H9 (cell line): Measurements from ENCODE around the gene CTF1. TPM values are rescaled to one million over a fixed set of nuclear protein-coding genes. Genes with fewer than 3 reads are reported as not detected.

Experiments used
- DNase-seq: peaks from one replicate; pipeline ENCODE4 v3.0.0-alpha.2; 2017
- H2AFZ ChIP-seq: one replicate; pipeline ENCODE4 v1.6.1; 2013; ENCODE audit warnings: mild to moderate bottlenecking, low read length, control low read depth, moderate library complexity
- H2AK5ac ChIP-seq: 2 replicates; pipeline ENCODE4 v1.6.1; 2013; ENCODE audit warnings: low read length, control low read depth, mixed read lengths; ENCODE audit not compliant: insufficient read length
- H2BK120ac ChIP-seq: one replicate; pipeline ENCODE4 v1.6.1; 2013; ENCODE audit warnings: low read depth, mild to moderate bottlenecking, low read length, control low read depth, inconsistent platforms; ENCODE audit not compliant: poor library complexity, severe bottlenecking
- H2BK12ac ChIP-seq: 2 replicates; pipeline ENCODE4 v1.6.1; 2013; ENCODE audit warnings: low read length, control low read depth, mixed read lengths, low read depth; ENCODE audit not compliant: insufficient read length
- H2BK15ac ChIP-seq: 2 replicates; pipeline ENCODE4 v1.6.1; 2013; ENCODE audit warnings: low read depth, low read length, control low read depth
- H2BK20ac ChIP-seq: one replicate; pipeline ENCODE4 v1.6.1; 2013; ENCODE audit warnings: low read depth, mild to moderate bottlenecking, low read length, control low read depth, inconsistent platforms; ENCODE audit not compliant: poor library complexity, severe bottlenecking
- H2BK5ac ChIP-seq: 2 replicates; pipeline ENCODE4 v1.6.1; 2013; ENCODE audit warnings: low read length, control low read depth, mixed read lengths; ENCODE audit not compliant: insufficient read length
- H3K14ac ChIP-seq: 2 replicates; pipeline ENCODE4 v1.6.1; 2013; ENCODE audit warnings: low read length, control low read depth; ENCODE audit not compliant: insufficient read depth
- H3K18ac ChIP-seq: 2 replicates; pipeline ENCODE4 v1.6.1; 2013; ENCODE audit warnings: low read depth, mild to moderate bottlenecking, mixed read lengths, low read length, control low read depth; ENCODE audit not compliant: insufficient read length
- H3K23ac ChIP-seq: 2 replicates; pipeline ENCODE4 v1.6.1; 2013; ENCODE audit warnings: low read length, control low read depth, mixed read lengths, low read depth; ENCODE audit not compliant: insufficient read length
- H3K23me2 ChIP-seq: 2 replicates; pipeline ENCODE4 v1.6.1; 2013; ENCODE audit warnings: low read depth, mild to moderate bottlenecking, mixed read lengths, low read length, control low read depth; ENCODE audit not compliant: insufficient read length, poor library complexity, severe bottlenecking
- H3K27ac ChIP-seq: 2 replicates; pipeline ENCODE4 v1.5.1; 2013; ENCODE audit warnings: low read length, control low read depth, mixed read lengths, low read depth; ENCODE audit not compliant: insufficient read length
- H3K27me3 ChIP-seq: 2 replicates; pipeline ENCODE4 v1.6.1; 2013; ENCODE audit warnings: low read length, control low read depth, inconsistent platforms; ENCODE audit not compliant: insufficient read depth
- H3K4ac ChIP-seq: 2 replicates; pipeline ENCODE4 v1.6.1; 2013; ENCODE audit warnings: low read depth, mild to moderate bottlenecking, control low read depth, inconsistent platforms, low read length, moderate library complexity
- H3K4me1 ChIP-seq: 2 replicates; pipeline ENCODE4 v1.6.1; 2013; ENCODE audit warnings: low read length, control low read depth, inconsistent platforms; ENCODE audit not compliant: insufficient read depth
- H3K4me2 ChIP-seq: 2 replicates; pipeline ENCODE4 v1.6.1; 2013; ENCODE audit warnings: low read length, control low read depth, mixed read lengths; ENCODE audit not compliant: insufficient read length, insufficient read depth
- H3K56ac ChIP-seq: 2 replicates; pipeline ENCODE4 v1.6.1; 2013; ENCODE audit warnings: low read depth, mild to moderate bottlenecking, mixed read lengths, low read length, control low read depth; ENCODE audit not compliant: insufficient read length
- H3K79me1 ChIP-seq: 2 replicates; pipeline ENCODE4 v1.6.1; 2013; ENCODE audit warnings: low read depth, mild to moderate bottlenecking, moderate library complexity, low read length, control low read depth, inconsistent platforms; ENCODE audit not compliant: insufficient read depth, poor library complexity, severe bottlenecking
- H3K79me2 ChIP-seq: 2 replicates; pipeline ENCODE4 v1.6.1; 2013; ENCODE audit warnings: low read length, control low read depth, inconsistent platforms; ENCODE audit not compliant: insufficient read depth
- H3K9ac ChIP-seq: 2 replicates; pipeline ENCODE4 v1.6.1; 2013; ENCODE audit warnings: low read length, control low read depth, mixed read lengths; ENCODE audit not compliant: insufficient read length; ENCODE audit errors: extremely low read depth
- H3K9me3 ChIP-seq: one replicate; pipeline ENCODE4 v1.6.1; 2013; ENCODE audit warnings: low read depth, low read length, inconsistent platforms; ENCODE audit not compliant: control insufficient read depth
- H3T11ph ChIP-seq: one replicate; pipeline ENCODE4 v1.6.1; 2013; ENCODE audit warnings: mild to moderate bottlenecking, low read length, control low read depth, inconsistent platforms
- H4K20me1 ChIP-seq: one replicate; pipeline ENCODE4 v1.6.1; 2013; ENCODE audit not compliant: control insufficient read depth, insufficient read length, insufficient read depth
- H4K5ac ChIP-seq: 2 replicates; pipeline ENCODE4 v1.6.1; 2013; ENCODE audit warnings: low read depth, mild to moderate bottlenecking, mixed read lengths, low read length, control low read depth; ENCODE audit not compliant: insufficient read length
- H4K8ac ChIP-seq: replicated peaks from 2 replicates; pipeline ENCODE4 v1.6.1; 2013; ENCODE audit warnings: low read length, control low read depth, mixed read lengths, low read depth; ENCODE audit not compliant: insufficient read length
- H4K91ac ChIP-seq: 2 replicates; pipeline ENCODE4 v1.6.1; 2013; ENCODE audit warnings: low read depth, mild to moderate bottlenecking, moderate library complexity, mixed read lengths, low read length, control low read depth; ENCODE audit not compliant: insufficient read length
- H3K27ac Mint-ChIP-seq, 3 experiments: 2 replicates in 2 of 3; 3 replicates in 1 of 3; pipeline ENCODE4 v1.8.0; 2020 to 2021; ENCODE audit warnings: mixed read lengths in 3 of 3, mild to moderate bottlenecking in 1 of 3, moderate library complexity in 1 of 3
- H3K27me3 Mint-ChIP-seq: 2 replicates; pipeline ENCODE4 v1.8.0; 2021; ENCODE audit warnings: low read depth, mild to moderate bottlenecking, moderate library complexity, mixed read lengths
- H3K36me3 Mint-ChIP-seq, 3 experiments: 2 replicates in 2 of 3; 3 replicates in 1 of 3; pipeline ENCODE4 v1.8.0; 2020 to 2021; ENCODE audit warnings: low read depth in 3 of 3, mixed read lengths in 3 of 3; ENCODE audit not compliant: insufficient read depth in 1 of 3
- H3K4me1 Mint-ChIP-seq, 2 experiments: 2 replicates each; pipeline ENCODE4 v1.8.0; 2020; ENCODE audit warnings: mixed read lengths in 2 of 2
- H3K4me3 Mint-ChIP-seq, 2 experiments: 2 replicates in 1 of 2; 3 replicates in 1 of 2; pipeline ENCODE4 v1.8.0; 2020 to 2021; ENCODE audit warnings: mild to moderate bottlenecking in 2 of 2, mixed read lengths in 2 of 2, moderate library complexity in 1 of 2
- H3K9me3 Mint-ChIP-seq, 2 experiments: 2 replicates in 1 of 2; 3 replicates in 1 of 2; pipeline ENCODE4 v1.8.0; 2020; ENCODE audit warnings: mild to moderate bottlenecking in 2 of 2, mixed read lengths in 2 of 2, moderate library complexity in 1 of 2
- WGBS: extraction: QIAGEN DNeasy Blood & Tissue Kit; methylation state at CpG from one replicate; pipeline ENCODE4 v1.1.7; 2013; ENCODE audit warnings: missing lambda C conversion rate, low lambda C conversion rate, mixed read lengths; ENCODE audit not compliant: insufficient read length; ENCODE audit errors: extremely low coverage; 5-methylcytosine and 5-hydroxymethylcytosine counted together
- total RNA-seq: library from RNA; stranded (reverse); gene quantifications from 2 replicates; pipeline ENCODE4 v1.2.1, GENCODE V29; 2021
- TF ChIP-seq, protein P1 (sequence below): fragments of 200-600 bp; sonication (generic); conservative IDR thresholded peaks from 3 replicates; pipeline ENCODE4 v1.8.0; 2021; ENCODE audit warnings: antibody characterized with exemption, mild to moderate bottlenecking

CTF1 gene
- total RNA-seq, 1 experiment from 2014 or later = 0.72 TPM

- Histone ChIP-seq H3T11ph (no peak overlapping the region), H3K9ac (no peak overlapping the region), H3K9me3 (no peaks in the 10 kb centered on the region), H3K18ac (no peak overlapping the region), H2BK15ac (no peak overlapping the region), H3K79me1 (no peaks in the 10 kb centered on the region), H4K20me1 (peaks cover 2% of the 10 kb centered on the region), H3K79me2 (no peaks in the 10 kb centered on the region), H3K4me2 (no peak overlapping the region), H3K4ac (no peak overlapping the region), H4K5ac (no peak overlapping the region), H2AFZ (no peak overlapping the region), H3K56ac (no peak overlapping the region), H3K14ac (no peak overlapping the region), H2BK20ac (no peak overlapping the region), H2BK5ac (no peak overlapping the region), H3K23me2 (peaks cover 16% of the 10 kb centered on the region), H2AK5ac (no peak overlapping the region), H2BK120ac (no peak overlapping the region), H3K27me3 (no peaks in the 10 kb centered on the region), H4K8ac (no peak overlapping the region), H3K23ac (no peak overlapping the region), H3K27ac (no peak overlapping the region), H3K4me1 (peaks cover 3% of the 10 kb centered on the region; the same call in 1 of the 2 replicates), H4K91ac (no peak overlapping the region), H2BK12ac (no peak overlapping the region)
- no peak overlapping the region for H3K27ac Mint-ChIP-seq
- TF ChIP-seq, protein P1, sequence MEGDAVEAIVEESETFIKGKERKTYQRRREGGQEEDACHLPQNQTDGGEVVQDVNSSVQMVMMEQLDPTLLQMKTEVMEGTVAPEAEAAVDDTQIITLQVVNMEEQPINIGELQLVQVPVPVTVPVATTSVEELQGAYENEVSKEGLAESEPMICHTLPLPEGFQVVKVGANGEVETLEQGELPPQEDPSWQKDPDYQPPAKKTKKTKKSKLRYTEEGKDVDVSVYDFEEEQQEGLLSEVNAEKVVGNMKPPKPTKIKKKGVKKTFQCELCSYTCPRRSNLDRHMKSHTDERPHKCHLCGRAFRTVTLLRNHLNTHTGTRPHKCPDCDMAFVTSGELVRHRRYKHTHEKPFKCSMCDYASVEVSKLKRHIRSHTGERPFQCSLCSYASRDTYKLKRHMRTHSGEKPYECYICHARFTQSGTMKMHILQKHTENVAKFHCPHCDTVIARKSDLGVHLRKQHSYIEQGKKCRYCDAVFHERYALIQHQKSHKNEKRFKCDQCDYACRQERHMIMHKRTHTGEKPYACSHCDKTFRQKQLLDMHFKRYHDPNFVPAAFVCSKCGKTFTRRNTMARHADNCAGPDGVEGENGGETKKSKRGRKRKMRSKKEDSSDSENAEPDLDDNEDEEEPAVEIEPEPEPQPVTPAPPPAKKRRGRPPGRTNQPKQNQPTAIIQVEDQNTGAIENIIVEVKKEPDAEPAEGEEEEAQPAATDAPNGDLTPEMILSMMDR = no peak
- H3K4me3 Mint-ChIP-seq = no peak overlapping the region
- H3K36me3 Mint-ChIP-seq = no peaks in the 10 kb centered on the region; a peak in 1 of 7 replicates
- H3K27me3 Mint-ChIP-seq = peaks cover 25% of the 10 kb centered on the region
- WGBS = no CpG with 5 or more reads among the region's 2 CpGs
- DNase-seq = no peak
- peaks cover 0 to 2% of the 10 kb centered on the region in 2 experiments; a peak in 2 of 5 replicates for H3K9me3 Mint-ChIP-seq
- H3K4me1 Mint-ChIP-seq = peaks cover 21 to 29% of the 10 kb centered on the region in 2 experiments
These were observed 3.4 kb downstream of the CTF1 start for GRCh38 chr16:30899794-30900193.
